Uterus (tissue), 4 donors: ENCODE measurements around the gene TMEM40. TPM values are rescaled to one million over a fixed set of nuclear protein-coding genes. Genes with fewer than 3 reads are reported as not detected.

ENCODE experiments used
- DNase-seq, 2 donors: peaks; one replicate each; pipeline ENCODE4 v3.0.0-alpha.2; 2019 to 2020
- H3K27ac ChIP-seq, 2 donors: fragments of 200-600 bp; sonication (generic); 1 replicate in 1 of 2; 2 replicates in 1 of 2; pipeline ENCODE4 v1.5.1; 2016 to 2018
- H3K27me3 ChIP-seq, 2 donors: fragments of 200-600 bp; sonication (generic); one replicate each; pipeline ENCODE4 v1.5.1; 2018 to 2019; ENCODE audit warnings: control low read depth in 1 of 2
- H3K36me3 ChIP-seq, 2 donors: fragments of 200-600 bp; sonication (generic); one replicate each; pipeline ENCODE4 v1.5.1; 2019; ENCODE audit warnings: control low read depth in 1 of 2
- H3K4me1 ChIP-seq, 2 donors: fragments of 200-600 bp; sonication (generic); one replicate each; pipeline ENCODE4 v1.5.1; 2018 to 2019; ENCODE audit warnings: control low read depth in 1 of 2
- H3K4me3 ChIP-seq, 2 donors: fragments of 200-600 bp; sonication (generic); 1 replicate in 1 of 2; 2 replicates in 1 of 2; pipeline ENCODE4 v1.5.1; 2018 to 2019; ENCODE audit warnings: mild to moderate bottlenecking in 1 of 2
- H3K9me3 ChIP-seq, 2 donors: fragments of 200-600 bp; sonication (generic); one replicate each; pipeline ENCODE4 v1.5.1; 2019; ENCODE audit warnings: control low read depth in 1 of 2
- POLR2A ChIP-seq, 2 donors: fragments of 450-650 bp; IDR thresholded peaks; one replicate each; pipeline ENCODE4 v1.6.1; 2016; ENCODE audit warnings: antibody characterized with exemption in 2 of 2, mild to moderate bottlenecking in 1 of 2, moderate library complexity in 1 of 2
- intact Hi-C: fragments of 100-400 bp; cut with DNase I; formaldehyde crosslinking; loops from one replicate; pipeline ENCODE4 v1.15.1; 2023; ENCODE audit warnings: low total_unique reads
- total RNA-seq, 4 donors: library from RNA; depleted of rRNA in 3 of 4; stranded (reverse); fragments of >200 nt in 3 of 4; gene quantifications; one replicate each; pipeline versions ENCODE4 v1.1.0 to v1.2.4, GENCODE V29; 2014 to 2023
- TF ChIP-seq, protein P1 (sequence below), 4 experiments: fragments of 200-600 bp in 2 of 4; fragments of 450-650 bp in 2 of 4; sonication (generic) in 2 of 4; IDR thresholded peaks; one replicate each; pipeline ENCODE4 v1.5.1; 2016 to 2019; ENCODE audit warnings: antibody characterized with exemption in 4 of 4, mild to moderate bottlenecking in 2 of 4, moderate library complexity in 1 of 4
- donor health status: DM: yes; HTN: yes; CAD: no.

The TMEM40 gene
- total RNA-seq, 4 donors from 2014 or later: not detected

- H3K4me3 ChIP-seq: no peak overlapping the region
- intact Hi-C loops: no loop called here
- H3K4me1 ChIP-seq: no peaks in the 10 kb centered on the region
- no peaks in the 10 kb centered on the region for H3K36me3 ChIP-seq
- no peaks in the 10 kb centered on the region for H3K27me3 ChIP-seq
- TF ChIP-seq, protein P1, sequence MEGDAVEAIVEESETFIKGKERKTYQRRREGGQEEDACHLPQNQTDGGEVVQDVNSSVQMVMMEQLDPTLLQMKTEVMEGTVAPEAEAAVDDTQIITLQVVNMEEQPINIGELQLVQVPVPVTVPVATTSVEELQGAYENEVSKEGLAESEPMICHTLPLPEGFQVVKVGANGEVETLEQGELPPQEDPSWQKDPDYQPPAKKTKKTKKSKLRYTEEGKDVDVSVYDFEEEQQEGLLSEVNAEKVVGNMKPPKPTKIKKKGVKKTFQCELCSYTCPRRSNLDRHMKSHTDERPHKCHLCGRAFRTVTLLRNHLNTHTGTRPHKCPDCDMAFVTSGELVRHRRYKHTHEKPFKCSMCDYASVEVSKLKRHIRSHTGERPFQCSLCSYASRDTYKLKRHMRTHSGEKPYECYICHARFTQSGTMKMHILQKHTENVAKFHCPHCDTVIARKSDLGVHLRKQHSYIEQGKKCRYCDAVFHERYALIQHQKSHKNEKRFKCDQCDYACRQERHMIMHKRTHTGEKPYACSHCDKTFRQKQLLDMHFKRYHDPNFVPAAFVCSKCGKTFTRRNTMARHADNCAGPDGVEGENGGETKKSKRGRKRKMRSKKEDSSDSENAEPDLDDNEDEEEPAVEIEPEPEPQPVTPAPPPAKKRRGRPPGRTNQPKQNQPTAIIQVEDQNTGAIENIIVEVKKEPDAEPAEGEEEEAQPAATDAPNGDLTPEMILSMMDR (IDR thresholded peaks at IDR 0.05): no peak
- no peak for TF ChIP-seq POLR2A (IDR thresholded peaks at IDR 0.05)
- DNase-seq: no peak
- H3K9me3 ChIP-seq: no peaks in the 10 kb centered on the region
- H3K27ac ChIP-seq: no peak overlapping the region
Observed at GRCh38 chr3:12734960-12735359, 24.1 kb downstream of the TMEM40 start.

GRCh38 chr3:12733566-12733965 is 25.5 kb downstream of the TMEM40 start:
- DNase-seq: no peak
- no peaks in the 10 kb centered on the region for H3K4me1 ChIP-seq
- H3K9me3 ChIP-seq: no peaks in the 10 kb centered on the region
- no peaks in the 10 kb centered on the region for H3K36me3 ChIP-seq
- intact Hi-C loops: no loop called here
- H3K4me3 ChIP-seq: no peak overlapping the region
- TF ChIP-seq, protein P1 (IDR thresholded peaks at IDR 0.05): no peak
- no peak for TF ChIP-seq POLR2A (IDR thresholded peaks at IDR 0.05)
- H3K27ac ChIP-seq: no peak overlapping the region
- H3K27me3 ChIP-seq: no peaks in the 10 kb centered on the region

DNA sequence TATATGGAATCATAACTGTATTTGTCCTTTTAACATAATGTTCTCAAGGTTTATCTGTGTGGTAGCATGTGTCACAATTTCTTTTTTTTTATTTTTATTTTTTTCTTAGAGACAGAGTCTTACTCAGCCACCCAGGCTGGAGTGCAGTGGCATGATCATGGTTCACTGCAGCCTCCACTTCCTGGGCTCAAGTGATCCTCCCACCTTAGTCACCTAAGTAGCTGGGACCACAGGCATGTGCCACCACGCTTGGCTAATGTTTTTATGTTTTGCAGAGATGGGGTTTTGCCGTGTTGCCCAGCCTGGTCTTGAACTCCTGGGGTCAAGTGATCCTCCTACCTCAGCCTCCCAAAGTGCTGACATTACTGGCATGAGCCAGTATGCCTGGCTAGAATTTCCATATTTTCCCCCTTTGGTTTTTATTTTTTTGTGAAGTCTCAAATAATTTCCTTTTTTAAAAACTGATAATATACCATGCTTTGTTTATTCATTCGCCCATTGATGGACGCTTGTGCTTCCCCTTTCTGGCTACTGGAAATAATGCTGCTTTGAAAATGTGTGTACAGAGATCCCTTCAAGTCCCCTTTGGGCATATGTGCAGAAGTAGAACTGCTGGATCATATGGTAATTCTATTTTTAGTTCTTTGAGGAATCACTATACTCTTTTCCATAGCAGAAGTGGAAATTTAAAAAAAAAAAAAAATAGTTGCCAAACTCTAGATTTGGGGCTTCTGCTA is 28.4 kb downstream of the TMEM40 start:
- no peaks in the 10 kb centered on the region for H3K27me3 ChIP-seq
- H3K36me3 ChIP-seq: no peaks in the 10 kb centered on the region
- no peak for DNase-seq
- intact Hi-C loops: no loop called here
- H3K4me3 ChIP-seq: no peak overlapping the region
- no peaks in the 10 kb centered on the region for H3K9me3 ChIP-seq
- H3K4me1 ChIP-seq: no peaks in the 10 kb centered on the region
- H3K27ac ChIP-seq: no peak overlapping the region
- TF ChIP-seq POLR2A (IDR thresholded peaks at IDR 0.05): no peak
- TF ChIP-seq, protein P1 (IDR thresholded peaks at IDR 0.05): no peak

GRCh38 chr3:12729051-12729651 is 29.9 kb downstream of the TMEM40 start:
- no peaks in the 10 kb centered on the region for H3K4me1 ChIP-seq
- H3K27me3 ChIP-seq: no peaks in the 10 kb centered on the region
- no peak for DNase-seq
- intact Hi-C loops: no loop called here
- H3K9me3 ChIP-seq: no peaks in the 10 kb centered on the region
- no peak for TF ChIP-seq POLR2A (IDR thresholded peaks at IDR 0.05)
- TF ChIP-seq, protein P1 (IDR thresholded peaks at IDR 0.05): no peak
- no peak overlapping the region for H3K27ac ChIP-seq
- no peaks in the 10 kb centered on the region for H3K36me3 ChIP-seq
- H3K4me3 ChIP-seq: no peak overlapping the region

- intact Hi-C loops: no loop called here
Observed at GRCh38 chr3:12727937-12728336, 31.1 kb downstream of the TMEM40 start.

More at GRCh38 chr3:12727937-12728336, 31.1 kb downstream of the TMEM40 start:
- TF ChIP-seq, protein P1 (IDR thresholded peaks at IDR 0.05): no peak
- no peak for TF ChIP-seq POLR2A (IDR thresholded peaks at IDR 0.05)
- no peak for DNase-seq
- H3K9me3 ChIP-seq: no peaks in the 10 kb centered on the region
- H3K4me3 ChIP-seq: no peak overlapping the region
- no peaks in the 10 kb centered on the region for H3K4me1 ChIP-seq
- no peaks in the 10 kb centered on the region for H3K27me3 ChIP-seq
- no peak overlapping the region for H3K27ac ChIP-seq
- H3K36me3 ChIP-seq: no peaks in the 10 kb centered on the region
